K562 (cell line): ENCODE measurements around the gene FANCG. TPM values are rescaled to one million over a fixed set of nuclear protein-coding genes. Genes with fewer than 3 reads are reported as not detected.

Source experiments
- ATAC-seq: fragments of 200-7000 bp; cut with Tn5 transposase; 3 replicates; pipeline ENCODE4 v1.9.1; 2020; ENCODE audit warnings: moderate library complexity
- BruUV-seq: library from RNA; stranded (reverse); fragments of 400-500 nt; replicated peaks from 2 replicates; lab custom pipeline; 2021; lab: Mats Ljungman, UMichigan
- CTCF ChIA-PET: fragments of 300-600 bp; formaldehyde crosslinking; extraction: SDS; loops from one replicate; lab custom pipeline; 2021; ENCODE audit warnings: low intra/inter-chr PET ratio; lab: Yijun Ruan, JAX
- POLR2A ChIA-PET: fragments of 300-600, 350-650 bp; sonication (Branson Sonifier 250); formaldehyde crosslinking; extraction: SDS; loops from one replicate; lab custom pipeline; 2021; ENCODE audit warnings: antibody characterized with exemption, inconsistent platforms; lab: Yijun Ruan, JAX
- DNase-seq, 4 experiments: peaks; one replicate each; pipeline versions ENCODE4 v3.0.0 to v3.0.0-alpha.2; 2011 to 2018; ENCODE audit warnings: low spot score in 3 of 4, mixed read lengths in 3 of 4; ENCODE audit errors: extremely low read depth in 1 of 4
- FAIRE-seq: peaks from 2 replicates; lab custom pipeline; 2011; peaks lifted over from hg19 to GRCh38; lab: Jason Lieb, UNC
- H2AFZ ChIP-seq: 2 replicates; pipeline ENCODE4 v1.6.0; 2011; ENCODE audit warnings: low read depth, low read length, control low read depth, inconsistent platforms
- H3K27ac ChIP-seq: fragments of 200-600 bp; 3 replicates; pipeline ENCODE4 v1.8.0; 2011; ENCODE audit warnings: low read depth, mild to moderate bottlenecking, control low read depth, inconsistent platforms, low read length, moderate library complexity, mixed read lengths; ENCODE audit errors: extremely low read depth
- H3K27me3 ChIP-seq, 2 experiments: fragments of 300-600 bp in 1 of 2; 2 replicates in 1 of 2; 3 replicates in 1 of 2; pipeline versions ENCODE4 v1.6.0 to v1.8.0; 2011; ENCODE audit warnings: inconsistent platforms in 2 of 2, low read length in 2 of 2, mild to moderate bottlenecking in 1 of 2, mixed read lengths in 1 of 2, moderate library complexity in 1 of 2; ENCODE audit not compliant: control insufficient read depth in 2 of 2, insufficient read depth in 2 of 2
- H3K36me3 ChIP-seq: fragments of 300-600 bp; 3 replicates; pipeline ENCODE4 v1.8.0; 2011; ENCODE audit warnings: mild to moderate bottlenecking, low read length, inconsistent platforms; ENCODE audit not compliant: control insufficient read depth, insufficient read depth
- H3K4me1 ChIP-seq, 2 experiments: fragments of 200-600 bp in 1 of 2; replicated peaks in 1 of 2; 2 replicates in 1 of 2; 3 replicates in 1 of 2; pipeline versions ENCODE4 v1.5.1 to v1.8.0; 2011; ENCODE audit warnings: inconsistent platforms in 2 of 2, low read length in 2 of 2, mild to moderate bottlenecking in 1 of 2, mixed read lengths in 1 of 2, moderate library complexity in 1 of 2; ENCODE audit not compliant: control insufficient read depth in 2 of 2, insufficient read depth in 2 of 2
- H3K4me2 ChIP-seq: 2 replicates; pipeline ENCODE4 v1.6.1; 2011; ENCODE audit warnings: low read length, control low read depth, inconsistent platforms, mixed read lengths; ENCODE audit not compliant: insufficient read depth
- H3K4me3 ChIP-seq: fragments of 200-600 bp; sonication (generic), shearing (Covaris generic); 2 replicates; pipeline ENCODE4 v1.5.1; 2016; ENCODE audit warnings: control low read depth, inconsistent platforms
- H3K79me2 ChIP-seq: fragments of 200-600 bp; 3 replicates; pipeline ENCODE4 v1.8.0; 2011; ENCODE audit warnings: low read length, inconsistent platforms; ENCODE audit not compliant: control insufficient read depth, insufficient read depth
- H3K9ac ChIP-seq, 2 experiments: 2 replicates each; pipeline versions ENCODE4 v1.6.0 to v1.6.1; 2011; ENCODE audit warnings: low read depth in 2 of 2, low read length in 2 of 2, control low read depth in 1 of 2, inconsistent platforms in 1 of 2, mild to moderate bottlenecking in 1 of 2, mixed read lengths in 1 of 2; ENCODE audit not compliant: insufficient read depth in 1 of 2
- H3K9me1 ChIP-seq: one replicate; pipeline ENCODE4 v1.6.0; 2011; ENCODE audit warnings: inconsistent platforms, mild to moderate bottlenecking, low read length, moderate library complexity; ENCODE audit not compliant: control insufficient read depth, insufficient read depth
- H3K9me3 ChIP-seq: replicated peaks from 2 replicates; pipeline ENCODE4 v1.5.1; 2011; ENCODE audit warnings: low read depth, low read length, inconsistent platforms; ENCODE audit not compliant: control insufficient read depth, insufficient read depth
- H4K20me1 ChIP-seq: replicated peaks from 2 replicates; pipeline ENCODE4 v1.6.1; 2011; ENCODE audit warnings: low read length, inconsistent platforms, mixed read lengths; ENCODE audit not compliant: control insufficient read depth, insufficient read depth
- ATF7 ChIP-seq: fragments of 450-650 bp; IDR thresholded peaks from 2 replicates; pipeline ENCODE4 v1.7.1; 2014; ENCODE audit warnings: mild to moderate bottlenecking, moderate library complexity
- CBX1 ChIP-seq: sonication (generic); IDR thresholded peaks from 2 replicates; pipeline ENCODE4 v1.6.1; 2016; ENCODE audit warnings: antibody characterized with exemption, low read depth, mild to moderate bottlenecking
- CEBPB ChIP-seq: fragments of 450-650 bp; IDR thresholded peaks from 2 replicates; pipeline ENCODE4 v1.6.1; 2016; ENCODE audit warnings: missing genetic modification characterization, missing compliant biosample characterization
- DPF2 ChIP-seq: fragments of 450-650 bp; IDR thresholded peaks from 2 replicates; pipeline ENCODE4 v1.6.1; 2016
- ELF1 ChIP-seq: fragments of 200-800 bp; sonication (Bioruptor generic); IDR thresholded peaks from 2 replicates; pipeline ENCODE4 v1.6.1; 2016; ENCODE audit warnings: missing genetic modification characterization, missing compliant biosample characterization
- ETS2 ChIP-seq: IDR thresholded peaks from 2 replicates; pipeline ENCODE4 v1.6.1; 2016; ENCODE audit warnings: borderline replicate concordance, missing genetic modification characterization, mild to moderate bottlenecking, moderate library complexity, missing compliant biosample characterization; ENCODE audit not compliant: poor library complexity, severe bottlenecking
- HDAC2 ChIP-seq: fragments of 450-650 bp; IDR thresholded peaks from 2 replicates; pipeline ENCODE4 v1.6.1; 2016; ENCODE audit warnings: mild to moderate bottlenecking
- NFIX ChIP-seq: fragments of 250-450 bp; sonication (Bioruptor Pico); IDR thresholded peaks from 2 replicates; pipeline ENCODE4 v1.4.0; 2020; ENCODE audit warnings: low read depth, mild to moderate bottlenecking, moderate library complexity
- PRPF4 ChIP-seq: fragments of 200-400 bp; formaldehyde crosslinking; IDR thresholded peaks from one replicate; pipeline ENCODE4 v1.6.1; 2017; ENCODE audit warnings: low read length, low read depth, mild to moderate bottlenecking; ENCODE audit not compliant: insufficient read depth, poor library complexity, severe bottlenecking
- RBBP5 ChIP-seq: fragments of 200-600 bp; sonication (generic); IDR thresholded peaks from 2 replicates; pipeline ENCODE4 v1.6.1; 2012; ENCODE audit warnings: borderline replicate concordance, mild to moderate bottlenecking, low read length, control low read depth, inconsistent platforms; ENCODE audit not compliant: insufficient read depth, poor library complexity, severe bottlenecking
- SMARCA4 ChIP-seq: fragments of 450-650 bp; IDR thresholded peaks from 2 replicates; pipeline ENCODE4 v1.6.1; 2016
- SMARCE1 ChIP-seq: fragments of 450-650 bp; IDR thresholded peaks from 2 replicates; pipeline ENCODE4 v1.7.1; 2016; ENCODE audit warnings: mild to moderate bottlenecking
- STAT5A ChIP-seq: IDR thresholded peaks from 2 replicates; pipeline ENCODE4 v1.6.1; 2012; ENCODE audit warnings: low read length, inconsistent platforms, borderline replicate concordance
- TCF7L2 ChIP-seq: fragments of 150-350 bp; IDR thresholded peaks from 2 replicates; pipeline ENCODE4 v1.6.1; 2016; ENCODE audit warnings: low read depth, mild to moderate bottlenecking, low read length, moderate library complexity
- TEAD2 ChIP-seq: fragments of 450-650 bp; IDR thresholded peaks from 2 replicates; pipeline ENCODE4 v1.6.1; 2016; ENCODE audit warnings: missing genetic modification characterization, control low read depth, missing compliant biosample characterization
- WGBS: fragments of 100-300 bp; shearing (Covaris generic); methylation state at CpG from one replicate; pipeline ENCODE4 v1.1.6; 2016; ENCODE audit warnings: low coverage, mixed read lengths; ENCODE audit not compliant: insufficient coverage; ENCODE audit errors: missing lambda C conversion rate; 5-methylcytosine and 5-hydroxymethylcytosine counted together
- in situ Hi-C: fragments of 300-500 bp; cut with MboI; formaldehyde crosslinking; loops from 4 replicates; pipeline ENCODE4 v1.15.0; 2018; ENCODE audit warnings: inconsistent platforms, mixed read lengths
- intact Hi-C: fragments of 100-400 bp; cut with micrococcal nuclease; formaldehyde crosslinking; loops from 2 replicates; pipeline ENCODE4 v1.14.2; 2022
- polyA plus RNA-seq, 8 experiments: library from polyadenylated mRNA; depleted of rRNA in 4 of 8; stranded (reverse) in 5 of 8; unstranded in 3 of 8; fragments of >200 nt; fragmentation: Nextera tagmentation in 2 of 8; fragmentation: Illumina TruSeq in 1 of 8; extraction: Ambion mirVana in 2 of 8; extraction: Trizol in 1 of 8; gene quantifications; 2 replicates each; pipeline versions ENCODE4 v1.2.1 to v1.2.3, GENCODE V29; 2011 to 2014; ENCODE audit warnings: inconsistent platforms in 1 of 8, missing spikeins in 1 of 8
- total RNA-seq, 7 experiments: library from RNA; depleted of rRNA in 6 of 7; stranded (reverse); fragments of >200 nt in 6 of 7; fragmentation: Illumina TruSeq in 2 of 7; extraction: Trizol in 2 of 7; gene quantifications; 2 replicates each; pipeline versions ENCODE4 v1.2.1 to v1.2.3, GENCODE V29; 2011 to 2021; ENCODE audit warnings: low replicate concordance in 1 of 7
- TF ChIP-seq, protein P1 (sequence below), 2 experiments: IDR thresholded peaks in 1 of 2; conservative IDR thresholded peaks in 1 of 2; 2 replicates each; pipeline ENCODE4 v1.6.1; 2016; ENCODE audit warnings: low read depth in 2 of 2, mild to moderate bottlenecking in 1 of 2, missing compliant biosample characterization in 1 of 2, missing genetic modification characterization in 1 of 2, moderate library complexity in 1 of 2
- TF ChIP-seq, protein P2 (sequence below): fragments of 200-800 bp; sonication (Bioruptor generic); IDR thresholded peaks from 2 replicates; pipeline ENCODE4 v1.6.1; 2017; ENCODE audit warnings: missing genetic modification characterization, missing compliant biosample characterization
- TF ChIP-seq, protein P3 (sequence below), 2 experiments: fragments of 450-650 bp in 1 of 2; sonication (generic) in 1 of 2; formaldehyde crosslinking in 1 of 2; IDR thresholded peaks in 1 of 2; conservative IDR thresholded peaks in 1 of 2; 2 replicates each; pipeline versions ENCODE4 v1.6.1 to v1.8.1; 2016 to 2023; ENCODE audit warnings: mild to moderate bottlenecking in 2 of 2, moderate library complexity in 2 of 2, inconsistent platforms in 1 of 2, missing genetic modification reagents in 1 of 2

Gene FANCG
- total and polyA plus RNA-seq, 9 of the 15 experiments (the other 6 are each of a cell fraction or from before 2014, with no cell fraction given): 7.5 to 43.9 (median 31.0) TPM

DNA sequence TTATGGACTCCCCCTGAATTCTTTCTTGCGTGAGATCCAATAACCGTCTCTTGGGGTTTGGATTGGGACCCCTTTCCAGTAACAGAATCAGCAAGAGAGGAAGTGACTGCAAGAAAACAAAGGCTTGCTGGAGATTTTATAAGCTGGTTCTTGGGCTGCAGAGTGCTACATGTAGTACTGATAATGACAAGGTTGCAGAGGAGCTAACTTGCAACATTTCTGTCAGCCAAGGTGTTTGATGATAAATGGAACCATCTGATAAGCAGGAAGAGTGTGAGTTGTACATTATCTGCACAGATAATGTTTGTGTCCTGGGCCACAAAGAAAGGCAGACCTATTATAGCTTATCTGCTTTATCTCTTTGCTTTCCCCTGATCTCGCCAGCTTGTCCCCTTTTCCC is 53.1 kb downstream of the FANCG start:
- DNase-seq (peak in 2 of 4 experiments; percentile 6 to 45), FAIRE-seq (peak; percentile 23), ATAC-seq (peak; percentile 60)
- H3K4me2 ChIP-seq: no peak overlapping the region; the same call in 1 of the 2 replicates
- in situ Hi-C loops (no loop called here), intact Hi-C loops (no loop called here)
- no TSS peak for BruUV-seq
- no peak overlapping the region; a peak in 1 of 4 replicates for H3K9ac ChIP-seq
- no peaks in the 10 kb centered on the region for H3K9me1 ChIP-seq
- 3% methylated on average over 3 of the region's 3 CpGs for WGBS
- H3K79me2 ChIP-seq: no peaks in the 10 kb centered on the region
- no peaks in the 10 kb centered on the region for H3K9me3 ChIP-seq
- no peak overlapping the region for H3K4me3 ChIP-seq
- H3K27ac ChIP-seq: peak overlapping the region; percentile 79; the same call in 2 of the 3 replicates
- H3K27me3 ChIP-seq: no peaks in the 10 kb centered on the region
- no peaks in the 10 kb centered on the region for H4K20me1 ChIP-seq
- H2AFZ ChIP-seq: peak overlapping the region; percentile 59
- H3K4me1 ChIP-seq: peaks cover 8 to 28% of the 10 kb centered on the region in 2 experiments; a peak in 4 of 5 replicates
- CTCF ChIA-PET: no interaction called here
- POLR2A ChIA-PET: interaction anchor here (0.6 to 2.0 kb wide), 5 partner anchors 17 to 77 kb away, joined by 3 to 5 read pairs (median 3); no protein-coding TSS in a partner anchor
- H3K36me3 ChIP-seq: no peaks in the 10 kb centered on the region; the same call in 2 of the 3 replicates
- TF ChIP-seq SMARCA4 (peak; percentile 44), PRPF4 (no peak), NFIX (no peak), STAT5A (0 out of 2 replicates have a peak, but pooled peaks have one; percentile 8), HDAC2 (no peak), TEAD2 (tag) (no peak), CEBPB (tag) (0 out of 2 replicates have a peak, but pooled peaks have one; percentile 11), DPF2 (peak; percentile 63), ELF1 (no peak), ETS2 (tag) (no peak), RBBP5 (no peak), TCF7L2 (no peak), ATF7 (no peak), CBX1 (no peak), SMARCE1 (peak; percentile 28; the same call in 1 of the 2 replicates)
- TF ChIP-seq, protein P1, sequence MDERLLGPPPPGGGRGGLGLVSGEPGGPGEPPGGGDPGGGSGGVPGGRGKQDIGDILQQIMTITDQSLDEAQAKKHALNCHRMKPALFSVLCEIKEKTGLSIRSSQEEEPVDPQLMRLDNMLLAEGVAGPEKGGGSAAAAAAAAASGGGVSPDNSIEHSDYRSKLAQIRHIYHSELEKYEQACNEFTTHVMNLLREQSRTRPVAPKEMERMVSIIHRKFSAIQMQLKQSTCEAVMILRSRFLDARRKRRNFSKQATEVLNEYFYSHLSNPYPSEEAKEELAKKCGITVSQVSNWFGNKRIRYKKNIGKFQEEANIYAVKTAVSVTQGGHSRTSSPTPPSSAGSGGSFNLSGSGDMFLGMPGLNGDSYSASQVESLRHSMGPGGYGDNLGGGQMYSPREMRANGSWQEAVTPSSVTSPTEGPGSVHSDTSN (CRISPR knock-in tag; IDR thresholded peaks at IDR 0.05; ENCODE audit: low read depth): no peak
- TF ChIP-seq, protein P1 (tag; conservative IDR thresholded peaks at IDR 0.05; ENCODE audit: low read depth): peak; percentile 59; the same call in 1 of the 2 replicates
- TF ChIP-seq, protein P2, sequence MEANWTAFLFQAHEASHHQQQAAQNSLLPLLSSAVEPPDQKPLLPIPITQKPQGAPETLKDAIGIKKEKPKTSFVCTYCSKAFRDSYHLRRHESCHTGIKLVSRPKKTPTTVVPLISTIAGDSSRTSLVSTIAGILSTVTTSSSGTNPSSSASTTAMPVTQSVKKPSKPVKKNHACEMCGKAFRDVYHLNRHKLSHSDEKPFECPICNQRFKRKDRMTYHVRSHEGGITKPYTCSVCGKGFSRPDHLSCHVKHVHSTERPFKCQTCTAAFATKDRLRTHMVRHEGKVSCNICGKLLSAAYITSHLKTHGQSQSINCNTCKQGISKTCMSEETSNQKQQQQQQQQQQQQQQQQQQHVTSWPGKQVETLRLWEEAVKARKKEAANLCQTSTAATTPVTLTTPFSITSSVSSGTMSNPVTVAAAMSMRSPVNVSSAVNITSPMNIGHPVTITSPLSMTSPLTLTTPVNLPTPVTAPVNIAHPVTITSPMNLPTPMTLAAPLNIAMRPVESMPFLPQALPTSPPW (CRISPR knock-in tag): no peak
- TF ChIP-seq, protein P3, sequence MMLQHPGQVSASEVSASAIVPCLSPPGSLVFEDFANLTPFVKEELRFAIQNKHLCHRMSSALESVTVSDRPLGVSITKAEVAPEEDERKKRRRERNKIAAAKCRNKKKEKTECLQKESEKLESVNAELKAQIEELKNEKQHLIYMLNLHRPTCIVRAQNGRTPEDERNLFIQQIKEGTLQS (IDR thresholded peaks at IDR 0.05): no peak
- TF ChIP-seq, protein P3 (CRISPR knock-in tag; conservative IDR thresholded peaks at IDR 0.05): no peak
